Measurements from ENCODE around the gene KIF3A. TPM values are rescaled to one million over a fixed set of nuclear protein-coding genes. Genes with fewer than 3 reads are reported as not detected.

KIF3A gene
- total RNA-seq, 2 experiments from 2014 or later = 7.1 to 10.6 TPM

DNA sequence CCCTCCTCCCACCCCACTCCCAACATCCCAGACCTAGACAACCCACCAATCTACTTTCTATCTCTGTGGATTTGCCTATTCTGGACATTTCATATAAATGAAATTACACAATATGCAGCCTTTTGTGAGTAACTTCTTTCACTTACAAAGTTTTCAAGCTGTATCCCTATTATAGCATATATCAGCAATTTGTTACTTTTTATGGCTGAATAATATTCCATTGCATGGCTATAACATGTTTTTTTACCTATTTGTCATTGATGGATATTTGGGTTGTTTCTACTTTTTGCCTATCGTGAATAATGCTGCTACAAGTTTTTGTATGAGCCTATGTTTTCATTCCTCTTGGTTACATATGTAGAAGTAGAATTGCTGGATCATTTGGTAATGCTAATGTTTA lies 1.9 kb upstream of the KIF3A start:
- Mint-ChIP-seq H3K9me3 (ENCODE audit: low read depth) (no peaks in the 10 kb centered on the region), H3K27ac (no peak overlapping the region), H3K4me3 (no peak overlapping the region), H3K27me3 (no peaks in the 10 kb centered on the region), H3K4me1 (peaks cover 28% of the 10 kb centered on the region), H3K36me3 (ENCODE audit: low read depth) (no peaks in the 10 kb centered on the region)
- intact Hi-C loops (cut with DNase I, micrococcal nuclease) = loop anchor here (5.0 kb wide), 2 partner anchors 83 to 212 kb away; no protein-coding TSS in a partner anchor
- CTCF ChIA-PET = interaction anchor here (2.8 kb wide), 1 partner anchor 8 kb away, joined by 11 read pairs; the partner anchor contains the start of gene CCNI2
- no peak for ATAC-seq
- DNase-seq = no peak
- POLR2A ChIA-PET = interaction anchor here (1.8 kb wide), 1 partner anchor 8 kb away, joined by 5 read pairs; the partner anchor contains the start of gene CCNI2

DNA sequence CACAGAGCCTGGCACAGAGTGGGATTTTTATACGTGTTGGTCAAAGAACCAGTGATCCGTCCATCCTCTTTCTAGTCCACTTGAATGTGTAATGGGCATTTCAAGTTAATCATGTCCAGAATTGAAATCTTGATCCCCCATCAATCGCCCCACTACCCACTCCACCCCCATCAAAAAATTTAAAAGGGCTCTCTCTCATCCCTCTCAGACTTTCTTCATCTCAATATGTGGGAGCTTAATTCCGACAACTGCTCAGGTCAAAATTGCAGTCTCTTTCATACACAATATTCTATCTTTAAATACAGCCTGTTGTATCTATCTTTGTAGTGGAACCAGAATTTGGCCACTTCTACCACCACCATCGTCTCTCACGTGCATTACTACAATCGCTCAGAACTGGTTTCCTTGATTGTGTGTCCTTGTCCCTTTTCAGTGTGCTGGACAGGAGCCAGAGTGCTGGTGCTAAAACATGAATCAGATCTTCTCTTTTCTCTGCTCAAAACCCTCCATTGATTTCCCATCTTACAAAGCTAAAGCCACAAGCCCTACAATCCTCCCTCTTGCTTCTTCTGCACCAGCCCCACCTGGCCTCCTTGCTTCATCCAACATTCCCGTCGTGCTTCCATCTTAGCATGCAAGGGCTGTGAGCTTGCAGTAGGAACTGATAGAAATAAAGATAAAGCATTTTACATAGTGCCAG lies 786 bp upstream of the KIF3A start:
- ChIA-PET CTCF (interaction anchor here (0.6 to 2.8 kb wide), 7 partner anchors 8 to 127 kb away, joined by 3 to 11 read pairs (median 4); partner anchors contain the start of gene CCNI2), POLR2A (interaction anchor here (0.7 to 1.8 kb wide), 5 partner anchors 9 to 244 kb away, joined by 3 to 5 read pairs (median 4); partner anchors contain the start of gene CCNI2)
- DNase-seq (no peak), ATAC-seq (no peak)
- intact Hi-C loops (cut with DNase I, micrococcal nuclease) = loop anchor here (1.0 to 5.0 kb wide), 14 partner anchors 9 to 369 kb away; partner anchors contain the start of genes AFF4 (in 1 of the 2), CCNI2 (in 1 of the 2), GDF9 (in 1 of the 2) and HSPA4 (in 1 of the 2)
- Mint-ChIP-seq H3K4me1 (peaks cover 30% of the 10 kb centered on the region), H3K4me3 (peak overlapping the region; percentile 77), H3K27ac (peak overlapping the region; percentile 70), H3K9me3 (ENCODE audit: low read depth) (no peaks in the 10 kb centered on the region), H3K36me3 (ENCODE audit: low read depth) (peaks cover 3% of the 10 kb centered on the region), H3K27me3 (no peaks in the 10 kb centered on the region)

DNA sequence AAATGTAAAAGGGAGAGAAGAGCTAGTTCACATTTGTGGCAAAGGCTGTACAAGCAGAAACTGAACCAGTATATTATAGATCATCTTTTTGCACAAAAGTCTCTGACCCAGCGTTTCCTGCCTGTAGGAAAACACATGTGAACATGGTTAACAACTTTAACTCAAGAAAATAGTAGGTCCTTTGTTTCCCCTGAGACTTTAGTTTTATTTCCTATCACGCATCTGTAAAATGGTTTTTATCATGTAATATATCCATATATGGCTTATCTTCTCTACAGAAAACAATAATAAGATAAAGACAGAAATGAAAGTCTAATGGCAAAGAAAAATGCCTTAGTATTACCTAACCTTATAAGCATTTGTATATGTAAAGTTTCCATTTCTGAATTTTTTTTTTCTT lies 2.7 kb downstream of the KIF3A start:
- Mint-ChIP-seq H3K36me3 (ENCODE audit: low read depth) (peaks cover 7% of the 10 kb centered on the region), H3K9me3 (ENCODE audit: low read depth) (no peaks in the 10 kb centered on the region), H3K4me3 (no peak overlapping the region), H3K27me3 (no peaks in the 10 kb centered on the region), H3K4me1 (peaks cover 30% of the 10 kb centered on the region), H3K27ac (no peak overlapping the region)
- POLR2A ChIA-PET = interaction anchor here (0.6 kb wide), 1 partner anchor 1233 kb away, joined by 3 read pairs; no protein-coding TSS in a partner anchor
- DNase-seq (no peak), ATAC-seq (no peak)
- CTCF ChIA-PET = no interaction called here
- intact Hi-C loops (cut with DNase I, micrococcal nuclease) = loop anchor here (5.0 kb wide), 2 partner anchors 88 to 207 kb away; no protein-coding TSS in a partner anchor

DNA sequence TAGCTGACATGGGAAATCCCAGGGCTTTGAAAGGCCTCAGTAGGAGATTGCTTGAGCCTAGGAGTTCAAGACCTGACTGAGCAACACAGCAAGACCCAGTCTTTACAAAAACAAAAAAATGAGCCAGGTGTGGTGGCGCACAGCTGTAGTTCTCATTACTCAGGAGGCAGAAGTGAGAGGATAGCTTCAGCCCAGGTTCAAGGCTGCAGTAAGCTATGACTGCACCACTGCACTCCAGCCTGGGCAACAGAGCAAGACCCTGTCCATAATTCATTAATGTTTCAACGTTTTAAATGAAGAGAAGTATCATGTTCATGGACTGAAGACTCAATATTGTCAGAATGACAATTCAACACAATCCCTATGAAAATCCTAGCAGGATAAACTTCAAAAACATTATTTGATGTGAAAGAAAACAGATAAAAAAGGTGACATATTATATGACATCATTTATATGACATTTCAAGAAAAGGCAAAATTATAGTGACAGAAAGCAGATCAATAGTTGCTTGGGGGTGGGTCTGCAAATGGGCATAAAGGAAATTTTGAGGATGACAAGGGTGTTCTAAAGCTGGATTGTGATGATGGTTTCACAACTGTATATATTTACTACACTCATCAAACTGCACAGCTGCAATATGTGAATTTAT lies 3.7 kb downstream of the KIF3A start:
- peaks cover 30% of the 10 kb centered on the region for H3K4me1 Mint-ChIP-seq
- POLR2A ChIA-PET = no interaction called here
- peaks cover 8% of the 10 kb centered on the region for H3K36me3 Mint-ChIP-seq (ENCODE audit: low read depth)
- CTCF ChIA-PET = no interaction called here
- no peak overlapping the region for H3K27ac Mint-ChIP-seq
- H3K9me3 Mint-ChIP-seq (ENCODE audit: low read depth) = no peaks in the 10 kb centered on the region
- no peak for ATAC-seq
- no peak overlapping the region for H3K4me3 Mint-ChIP-seq
- DNase-seq = no peak
- H3K27me3 Mint-ChIP-seq = no peaks in the 10 kb centered on the region
- intact Hi-C loops (cut with DNase I, micrococcal nuclease) = no loop called here

DNA sequence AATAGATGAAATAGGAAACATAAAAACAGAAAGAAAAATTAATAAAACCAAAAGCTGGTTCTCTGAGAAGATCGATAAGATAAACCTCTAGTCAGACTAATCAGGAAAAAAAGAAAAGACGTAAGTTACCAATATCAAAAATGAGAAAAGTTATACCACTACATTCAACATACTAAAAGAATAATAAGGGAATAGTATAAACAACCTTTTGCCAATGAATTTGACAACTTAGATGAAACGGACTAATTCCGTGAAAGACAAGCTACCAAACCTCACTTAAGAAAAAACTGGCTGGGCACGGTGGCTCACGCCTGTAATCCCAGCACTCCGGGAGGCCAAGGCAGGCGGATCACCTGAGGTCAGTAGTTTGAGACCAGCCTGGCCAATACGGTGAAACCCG lies 7.5 kb downstream of the KIF3A start:
- intact Hi-C loops (cut with DNase I, micrococcal nuclease) = no loop called here
- POLR2A ChIA-PET = no interaction called here
- Mint-ChIP-seq H3K9me3 (ENCODE audit: low read depth) (no peaks in the 10 kb centered on the region), H3K4me1 (peaks cover 8% of the 10 kb centered on the region), H3K27ac (no peak overlapping the region), H3K27me3 (no peaks in the 10 kb centered on the region), H3K4me3 (no peak overlapping the region), H3K36me3 (ENCODE audit: low read depth) (peaks cover 8% of the 10 kb centered on the region)
- DNase-seq (no peak), ATAC-seq (no peak)
- CTCF ChIA-PET = interaction anchor here (0.6 to 1.2 kb wide), 3 partner anchors 27 to 90 kb away, joined by 3 to 4 read pairs (median 4); no protein-coding TSS in a partner anchor

DNA sequence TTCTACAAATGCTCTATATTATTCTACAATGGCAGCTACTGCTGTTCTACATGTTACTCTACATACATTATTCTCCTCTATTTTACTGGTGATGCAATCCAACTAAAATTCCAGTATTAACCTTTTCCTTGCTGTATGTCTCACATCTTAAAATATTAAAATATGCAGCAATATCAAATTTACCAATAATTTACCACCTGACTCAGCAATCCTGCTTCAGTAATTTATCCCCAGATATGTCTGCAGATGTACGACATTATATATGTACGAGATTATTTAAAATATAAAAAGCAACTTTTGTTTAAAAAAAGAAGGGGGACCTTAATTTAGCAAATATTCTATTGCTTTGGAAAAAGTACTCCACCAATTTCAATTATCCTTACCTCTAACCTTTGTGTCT lies 11.6 kb downstream of the KIF3A start:
- H3K36me3 Mint-ChIP-seq (ENCODE audit: low read depth) = peaks cover 10% of the 10 kb centered on the region
- H3K9me3 Mint-ChIP-seq (ENCODE audit: low read depth) = no peaks in the 10 kb centered on the region
- DNase-seq = no peak
- ChIA-PET POLR2A (interaction anchor here (0.6 kb wide), 1 partner anchor 16 kb away, joined by 6 read pairs; no protein-coding TSS in a partner anchor), CTCF (interaction anchor here (0.8 kb wide), 1 partner anchor 10 kb away, joined by 3 read pairs; no protein-coding TSS in a partner anchor)
- no peaks in the 10 kb centered on the region for H3K27me3 Mint-ChIP-seq
- intact Hi-C loops (cut with DNase I, micrococcal nuclease) = no loop called here
- no peak overlapping the region for H3K4me3 Mint-ChIP-seq
- H3K4me1 Mint-ChIP-seq = peaks cover 5% of the 10 kb centered on the region
- ATAC-seq = no peak
- no peak overlapping the region for H3K27ac Mint-ChIP-seq

DNA sequence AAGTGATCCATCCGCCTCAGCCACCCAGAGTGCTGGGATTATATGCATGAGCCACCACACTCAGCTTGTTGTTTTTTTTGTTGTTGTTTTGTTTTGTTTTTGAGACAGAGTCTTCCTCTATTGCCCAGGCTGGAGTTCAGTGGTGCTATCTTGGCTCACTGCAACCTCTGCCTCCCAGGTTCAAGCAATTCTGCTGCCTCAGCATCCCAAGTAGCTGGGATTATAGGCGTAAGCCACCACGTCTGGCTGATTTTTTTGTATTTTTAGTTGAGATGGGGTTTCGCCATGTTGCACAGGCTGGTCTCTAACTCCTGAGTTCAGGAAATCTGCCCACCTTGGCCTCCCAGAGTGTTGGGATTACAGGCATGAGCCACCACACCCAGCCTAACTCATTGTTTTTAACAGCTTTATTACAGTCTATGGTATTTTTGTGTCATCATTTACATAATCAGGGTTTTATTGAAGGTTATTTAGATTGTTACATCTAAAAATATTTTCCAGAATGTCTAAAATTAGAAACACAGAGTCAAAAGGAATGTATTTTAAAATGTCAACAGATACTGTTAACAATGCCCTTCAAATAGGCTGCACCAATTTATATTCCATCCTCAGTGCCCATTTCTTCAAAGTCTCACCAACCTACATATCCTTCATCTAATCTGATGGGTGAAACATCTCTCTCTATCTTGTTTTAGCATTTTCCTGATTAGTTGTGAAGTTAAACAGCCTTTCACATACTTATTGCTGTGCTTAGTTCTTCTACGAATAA lies 18.6 kb downstream of the KIF3A start:
- Mint-ChIP-seq H3K27ac (no peak overlapping the region), H3K36me3 (ENCODE audit: low read depth) (peaks cover 5% of the 10 kb centered on the region), H3K27me3 (no peaks in the 10 kb centered on the region), H3K4me1 (peaks cover 11% of the 10 kb centered on the region), H3K4me3 (no peak overlapping the region), H3K9me3 (ENCODE audit: low read depth) (no peaks in the 10 kb centered on the region)
- ChIA-PET POLR2A (interaction anchor here (0.6 kb wide), 1 partner anchor 206 kb away, joined by 3 read pairs; no protein-coding TSS in a partner anchor), CTCF (interaction anchor here (0.7 to 1.2 kb wide), 2 partner anchors 11 to 180 kb away, joined by 3 read pairs; no protein-coding TSS in a partner anchor)
- ATAC-seq (no peak), DNase-seq (no peak)
- intact Hi-C loops (cut with DNase I, micrococcal nuclease) = no loop called here

DNA sequence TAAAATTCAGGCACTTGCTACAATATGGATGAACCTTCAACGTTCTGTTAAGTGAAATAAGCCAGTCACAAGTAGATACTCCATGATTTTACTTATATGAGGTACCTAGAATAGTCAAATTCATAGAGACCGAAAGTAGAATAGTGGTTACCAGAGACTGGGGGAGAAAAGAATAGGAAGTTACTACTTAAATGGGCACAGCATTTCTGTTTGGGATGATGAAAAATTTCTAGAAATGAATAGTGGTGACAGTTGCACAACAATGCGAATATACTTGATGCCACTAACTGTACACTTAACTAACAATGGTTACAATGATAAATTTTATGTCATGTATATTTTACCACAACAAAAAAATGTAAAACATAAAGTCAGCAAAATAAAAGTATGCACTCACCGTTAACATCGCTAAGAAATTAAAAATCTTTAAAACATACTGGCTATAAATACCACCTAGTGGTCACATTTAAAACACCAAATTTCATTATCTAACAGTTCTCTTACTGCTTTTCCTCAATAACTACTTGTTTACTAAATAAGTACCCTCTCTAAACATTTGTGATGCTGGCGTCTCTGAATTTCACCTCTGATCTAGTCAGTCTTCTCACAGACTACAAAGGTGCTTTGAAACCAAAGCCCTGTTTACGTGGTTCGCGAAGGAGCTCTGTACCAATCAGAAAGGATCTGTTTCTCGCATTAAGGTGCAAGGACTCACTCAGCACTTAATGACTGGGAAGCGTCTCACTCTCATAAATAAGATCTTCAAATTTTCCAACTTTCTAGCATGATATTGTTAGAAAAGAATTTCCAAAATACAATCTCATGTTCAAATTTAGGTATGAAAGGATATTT lies 22.7 kb downstream of the KIF3A start:
- no peaks in the 10 kb centered on the region for H3K9me3 Mint-ChIP-seq (ENCODE audit: low read depth)

DNA sequence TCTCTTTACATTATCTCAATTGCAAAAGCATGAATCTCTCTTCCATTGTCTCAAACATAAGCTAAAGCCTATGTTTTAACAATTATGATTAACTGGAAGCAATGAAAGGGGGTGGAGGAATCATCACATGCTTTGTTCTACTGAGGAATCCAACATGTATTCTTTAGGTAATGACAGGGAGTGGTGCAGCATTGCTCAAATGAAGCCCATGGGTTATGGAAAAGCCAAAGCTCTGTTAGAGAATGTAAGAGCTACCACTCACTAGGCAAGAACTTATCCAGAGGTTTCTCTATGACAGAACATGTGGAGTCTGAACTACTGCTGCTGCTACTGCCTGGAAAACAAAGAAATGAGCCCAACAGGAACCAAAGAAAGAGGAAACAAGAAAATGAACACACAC lies 28.7 kb downstream of the KIF3A start:
- H3K27ac Mint-ChIP-seq = no peak overlapping the region
- H3K36me3 Mint-ChIP-seq (ENCODE audit: low read depth) = peaks cover 7% of the 10 kb centered on the region

More for the DNA sequence above, 22.7 kb downstream of the KIF3A start:
- Mint-ChIP-seq H3K4me3 (peak overlapping the region; percentile 41), H3K36me3 (ENCODE audit: low read depth) (peaks cover 10% of the 10 kb centered on the region), H3K27me3 (no peaks in the 10 kb centered on the region), H3K4me1 (peaks cover 11% of the 10 kb centered on the region), H3K27ac (no peak overlapping the region)
- no peak for DNase-seq
- ChIA-PET CTCF (interaction anchor here (0.6 to 2.9 kb wide), 11 partner anchors 12 to 209 kb away, joined by 3 to 14 read pairs (median 3); no protein-coding TSS in a partner anchor), POLR2A (no interaction called here)
- peak; percentile 86 for ATAC-seq
- intact Hi-C loops (cut with DNase I, micrococcal nuclease) = loop anchor here (1.0 to 5.0 kb wide), 5 partner anchors 74 to 188 kb away; no protein-coding TSS in a partner anchor

DNA sequence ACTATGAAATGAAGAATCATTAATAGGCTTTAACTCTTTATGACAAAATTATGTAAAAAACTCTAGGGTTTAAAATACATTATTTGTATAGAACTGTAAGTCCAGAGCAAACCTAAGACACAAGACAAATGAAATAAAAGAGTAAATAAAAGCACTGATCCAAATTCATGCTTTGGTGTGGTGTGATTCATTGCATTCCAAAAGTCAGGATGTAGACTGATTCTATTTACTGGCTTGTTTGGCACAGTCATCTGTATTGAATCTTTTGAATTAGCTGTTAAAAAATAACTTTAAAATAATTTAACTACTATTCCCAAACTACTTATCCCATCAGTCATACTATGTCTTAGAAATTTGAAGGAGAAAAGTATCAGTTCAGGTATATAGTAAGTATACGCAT lies 32.5 kb downstream of the KIF3A start:
- Mint-ChIP-seq H3K27me3 (no peaks in the 10 kb centered on the region), H3K27ac (no peak overlapping the region), H3K4me1 (no peaks in the 10 kb centered on the region), H3K4me3 (no peak overlapping the region), H3K9me3 (ENCODE audit: low read depth) (no peaks in the 10 kb centered on the region), H3K36me3 (ENCODE audit: low read depth) (peaks cover 19% of the 10 kb centered on the region)
- DNase-seq (no peak), ATAC-seq (no peak)
- intact Hi-C loops (cut with DNase I, micrococcal nuclease) = no loop called here
- POLR2A ChIA-PET = no interaction called here
- CTCF ChIA-PET = interaction anchor here (1.0 to 1.6 kb wide), 5 partner anchors 10 to 121 kb away, joined by 3 to 4 read pairs (median 3); no protein-coding TSS in a partner anchor

More for the DNA sequence above, 28.7 kb downstream of the KIF3A start:
- intact Hi-C loops (cut with DNase I, micrococcal nuclease) = no loop called here
- H3K4me1 Mint-ChIP-seq = no peaks in the 10 kb centered on the region
- H3K27me3 Mint-ChIP-seq = no peaks in the 10 kb centered on the region
- ATAC-seq (no peak), DNase-seq (no peak)
- POLR2A ChIA-PET = interaction anchor here (0.6 to 0.7 kb wide), 2 partner anchors 19 to 34 kb away, joined by 3 to 5 read pairs; no protein-coding TSS in a partner anchor
- CTCF ChIA-PET = interaction anchor here (0.6 to 1.7 kb wide), 5 partner anchors 8 to 72 kb away, joined by 3 to 4 read pairs (median 3); no protein-coding TSS in a partner anchor
- no peak overlapping the region for H3K4me3 Mint-ChIP-seq
- no peaks in the 10 kb centered on the region for H3K9me3 Mint-ChIP-seq (ENCODE audit: low read depth)
